Mesenteric fat pad (tissue), 1 donor: Measurements from ENCODE around the gene GALNS. TPM values are rescaled to one million over a fixed set of nuclear protein-coding genes. Genes with fewer than 3 reads are reported as not detected.

Experiments
- DNase-seq: peaks from one replicate; pipeline ENCODE4 v3.0.0-alpha.2; 2020; ENCODE audit warnings: low spot score
- total RNA-seq: library from RNA; stranded (reverse); fragmentation: NEBNext Ultra II Directional; extraction: Animal tissue kit (Norgen Biotek cat#: 25700); gene quantifications from one replicate; pipeline ENCODE4 v1.2.1, GENCODE V29; 2021
- donor health status: DM: yes; HTN: yes; CAD: no.

GALNS gene
- total RNA-seq, 1 donor from 2014 or later = 28.6 TPM

DNA sequence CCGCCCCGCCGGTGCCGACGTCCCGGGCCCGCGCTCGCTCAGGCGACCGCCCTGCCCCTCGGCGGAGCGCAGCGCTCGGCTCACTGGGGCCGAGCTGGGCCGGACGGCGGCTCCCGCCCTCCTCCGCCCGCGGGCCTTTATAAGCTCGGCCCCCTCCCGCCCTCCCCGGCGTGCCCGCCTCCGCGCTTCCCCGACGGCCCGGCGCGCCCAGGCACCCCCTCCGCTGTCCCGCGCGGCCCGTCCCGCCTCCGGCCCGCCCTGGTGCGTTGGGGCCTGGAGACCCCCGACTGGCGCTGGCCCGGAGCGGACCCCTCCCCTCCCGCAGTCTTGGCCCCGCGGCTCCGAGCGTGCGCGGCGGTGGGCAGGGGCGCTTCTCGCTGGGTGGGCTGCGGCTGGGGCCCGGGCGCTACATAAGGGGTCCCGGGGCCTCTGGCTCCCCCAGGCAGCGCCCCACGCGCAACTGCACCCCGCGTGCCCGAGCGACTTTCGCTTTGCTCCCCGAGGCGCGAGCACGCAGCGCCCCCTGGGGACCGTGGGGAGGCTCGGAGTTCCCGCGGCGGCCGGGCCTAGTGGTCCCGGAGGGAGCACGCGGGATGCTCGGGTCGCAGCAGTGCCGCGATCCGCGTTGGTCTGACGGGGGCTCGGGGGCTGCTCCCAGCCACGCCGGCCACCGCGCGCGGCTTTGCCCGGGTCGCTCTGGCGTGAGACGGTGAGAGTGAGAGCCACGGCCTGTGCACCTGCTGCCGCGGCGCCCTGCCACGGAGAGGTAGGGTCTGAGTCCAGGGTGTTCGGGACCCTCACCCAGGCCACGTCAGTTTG is 71.4 kb downstream of the GALNS start, which contains the start of gene PIEZO1:
Gene PIEZO1, minus strand, starts transcription at position 115 of the 819 bp plus-strand sequence. CDS start 256 bp downstream, outside the sequence.
- DNase-seq = no peak

DNA sequence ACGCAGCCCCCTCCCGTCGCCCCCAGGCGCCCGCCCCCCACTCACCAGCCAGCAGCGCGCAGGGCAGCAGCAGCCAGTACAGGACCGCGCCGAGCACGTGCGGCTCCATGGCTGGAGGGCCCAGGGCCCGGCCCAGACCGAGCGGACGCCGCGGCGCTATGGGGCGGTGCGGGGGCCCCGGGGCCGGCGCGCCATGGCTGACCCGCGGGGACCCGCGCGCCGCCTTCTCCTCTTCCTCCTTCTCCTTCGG is 72.0 kb downstream of the GALNS start:
- DNase-seq = no peak

DNA sequence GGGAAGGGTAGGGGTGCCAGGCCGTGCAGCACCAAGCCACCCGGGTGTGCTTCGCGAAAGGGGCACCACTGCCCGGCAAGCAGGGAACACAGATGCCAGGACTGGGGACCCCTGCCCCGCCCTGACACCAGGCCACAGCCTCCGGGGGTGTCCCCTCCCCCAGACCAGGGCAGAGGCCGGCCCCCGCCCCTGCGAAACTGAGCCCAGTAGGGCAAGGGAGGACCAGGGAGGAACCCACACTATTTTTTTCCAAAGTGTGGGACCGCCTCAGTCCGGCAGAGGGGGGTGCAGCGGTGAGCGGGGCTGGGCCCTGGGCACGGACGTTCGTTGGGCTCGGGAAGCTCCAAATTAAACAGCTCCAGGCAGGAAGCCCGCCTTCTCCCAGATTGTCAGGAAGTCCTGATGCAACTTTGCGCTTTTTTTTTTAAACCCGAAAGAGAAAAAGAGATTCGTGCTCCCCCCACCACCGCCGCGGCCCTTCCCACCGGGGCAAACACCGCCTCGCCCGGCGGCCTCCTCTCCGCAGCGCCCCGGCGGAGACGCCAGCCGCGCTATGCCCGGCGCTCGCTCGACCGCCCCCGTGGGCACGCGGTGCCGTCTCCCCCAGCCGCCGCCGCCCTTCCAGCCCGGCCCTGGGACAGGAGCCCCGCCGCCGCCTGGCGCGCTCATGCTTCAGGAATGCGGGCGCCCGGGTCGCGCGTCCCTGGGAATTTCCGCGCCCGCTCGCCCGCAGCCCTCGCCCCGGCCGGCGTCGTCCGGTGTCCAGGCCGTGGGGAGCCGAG is 72.5 kb downstream of the GALNS start:
- DNase-seq = no peak

DNA sequence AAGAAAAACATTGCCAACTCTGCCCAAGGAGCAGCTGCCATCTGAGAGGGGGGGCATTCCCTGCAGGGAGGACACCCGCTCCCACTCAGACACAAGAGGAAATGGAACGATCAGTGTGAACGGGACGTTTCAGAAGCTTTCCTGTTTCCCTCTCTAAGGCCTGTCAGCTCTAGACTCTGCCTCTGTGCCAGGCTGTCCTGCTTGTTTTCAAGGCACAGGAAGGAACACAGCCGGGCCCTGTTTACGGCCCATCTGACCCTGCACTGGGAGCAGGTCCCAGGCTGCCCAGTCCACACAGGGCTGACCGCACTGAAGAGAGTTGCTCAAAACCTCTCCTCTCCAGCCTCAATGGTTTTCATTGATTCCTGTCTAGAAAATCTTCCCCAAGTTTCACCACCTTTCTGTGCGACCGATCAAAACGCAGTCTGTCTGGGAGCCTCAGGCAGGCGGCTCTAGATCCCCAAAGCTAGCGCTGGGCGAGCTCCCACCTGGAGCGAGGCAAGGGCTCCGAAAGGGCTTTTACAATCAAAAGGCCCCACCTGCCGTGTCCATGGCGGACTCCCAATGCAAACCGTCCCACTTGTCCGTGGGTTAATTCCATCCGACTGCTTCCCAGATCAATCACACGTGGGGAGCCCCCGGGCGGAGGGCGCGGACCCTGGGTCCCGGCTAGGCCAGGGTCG is 73.2 kb downstream of the GALNS start:
- DNase-seq = no peak

DNA sequence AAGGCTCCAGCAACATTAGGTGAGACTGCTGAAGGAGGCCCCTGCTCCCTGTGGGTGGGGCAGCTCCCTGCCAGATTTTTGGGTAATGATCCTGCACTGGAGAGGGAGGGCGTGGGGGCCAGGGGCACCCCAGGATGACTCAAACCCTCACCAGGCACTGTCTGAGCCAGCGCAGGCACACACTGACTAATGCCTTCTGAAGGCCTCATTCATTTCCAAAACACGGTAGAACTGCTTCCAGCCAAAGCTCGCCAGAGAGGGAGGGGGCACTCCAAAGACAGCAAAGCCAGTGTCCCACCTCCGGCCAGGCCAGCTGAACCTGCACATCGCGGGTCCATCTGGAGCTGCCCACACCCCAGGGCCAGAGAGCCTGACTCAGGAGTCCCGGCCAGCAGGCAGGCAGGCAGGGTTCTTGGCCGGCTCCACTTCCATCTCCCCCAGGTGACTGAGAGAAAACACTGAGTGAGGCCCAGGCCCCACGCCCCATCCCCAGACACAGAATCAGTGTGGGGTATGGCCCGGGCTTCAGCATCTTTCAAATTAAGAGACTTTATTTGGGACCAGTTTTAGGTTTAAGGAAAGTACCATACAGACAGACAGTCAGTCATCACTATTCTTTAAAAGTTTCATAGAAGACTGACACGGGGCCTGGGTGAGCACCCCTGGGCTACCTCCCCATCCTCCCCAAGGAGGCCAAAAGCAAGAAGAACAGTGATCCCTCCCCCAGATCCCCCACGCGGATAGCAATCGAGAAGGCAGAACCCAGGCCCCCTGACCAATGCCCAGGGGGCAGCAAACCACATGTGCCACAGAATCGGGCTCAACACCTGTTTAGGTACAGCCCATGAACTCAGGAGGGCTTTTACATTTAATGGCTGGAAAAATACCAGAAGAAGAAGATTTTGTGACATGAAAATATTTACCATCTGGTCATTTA is 74.0 kb downstream of the GALNS start:
- DNase-seq = no peak

DNA sequence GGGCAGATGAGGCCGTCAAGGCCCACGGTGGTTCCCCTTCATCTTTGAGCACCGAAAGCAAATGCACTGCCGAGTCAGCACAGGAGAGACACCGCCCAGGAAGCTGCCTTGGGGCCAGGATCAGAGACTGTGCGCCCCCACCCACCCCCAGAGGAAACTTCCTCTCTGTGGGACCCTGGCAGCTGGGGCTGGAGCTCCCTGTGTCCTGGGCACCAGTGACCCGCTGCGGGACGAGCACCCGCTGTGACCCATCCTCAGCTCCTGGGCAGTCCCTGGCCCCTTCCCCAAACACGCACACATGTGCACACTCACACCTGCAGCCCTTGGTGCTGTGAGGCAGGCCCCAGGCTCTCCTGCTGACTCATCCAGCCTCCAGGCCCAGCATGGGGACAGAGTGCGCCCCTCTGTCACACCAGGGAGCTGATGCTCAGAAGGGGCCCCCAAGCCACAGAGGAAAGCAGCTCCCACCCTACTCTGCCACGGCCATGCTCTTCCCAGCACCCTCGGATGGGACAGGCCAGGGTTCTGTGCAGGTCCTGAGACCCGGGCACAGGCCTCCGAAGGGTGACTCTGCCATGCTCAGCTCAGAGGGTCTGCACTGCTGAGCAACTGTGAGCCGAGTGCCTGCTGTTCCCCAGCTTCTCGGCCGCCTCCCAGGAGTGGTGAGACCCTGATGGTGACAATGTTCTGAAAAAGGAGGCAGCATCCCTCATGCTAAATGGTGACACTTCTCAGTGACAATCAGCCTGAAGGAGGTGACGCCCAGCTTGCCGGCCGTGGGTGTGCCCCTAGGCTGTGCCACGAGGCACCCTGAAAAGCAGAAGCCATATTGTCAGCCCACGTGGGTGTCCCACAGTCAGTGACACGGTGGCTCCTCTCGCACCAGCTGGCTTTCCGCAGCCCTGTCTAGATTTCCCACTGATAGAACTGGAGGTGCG is 75.3 kb downstream of the GALNS start:
- DNase-seq = no peak

DNA sequence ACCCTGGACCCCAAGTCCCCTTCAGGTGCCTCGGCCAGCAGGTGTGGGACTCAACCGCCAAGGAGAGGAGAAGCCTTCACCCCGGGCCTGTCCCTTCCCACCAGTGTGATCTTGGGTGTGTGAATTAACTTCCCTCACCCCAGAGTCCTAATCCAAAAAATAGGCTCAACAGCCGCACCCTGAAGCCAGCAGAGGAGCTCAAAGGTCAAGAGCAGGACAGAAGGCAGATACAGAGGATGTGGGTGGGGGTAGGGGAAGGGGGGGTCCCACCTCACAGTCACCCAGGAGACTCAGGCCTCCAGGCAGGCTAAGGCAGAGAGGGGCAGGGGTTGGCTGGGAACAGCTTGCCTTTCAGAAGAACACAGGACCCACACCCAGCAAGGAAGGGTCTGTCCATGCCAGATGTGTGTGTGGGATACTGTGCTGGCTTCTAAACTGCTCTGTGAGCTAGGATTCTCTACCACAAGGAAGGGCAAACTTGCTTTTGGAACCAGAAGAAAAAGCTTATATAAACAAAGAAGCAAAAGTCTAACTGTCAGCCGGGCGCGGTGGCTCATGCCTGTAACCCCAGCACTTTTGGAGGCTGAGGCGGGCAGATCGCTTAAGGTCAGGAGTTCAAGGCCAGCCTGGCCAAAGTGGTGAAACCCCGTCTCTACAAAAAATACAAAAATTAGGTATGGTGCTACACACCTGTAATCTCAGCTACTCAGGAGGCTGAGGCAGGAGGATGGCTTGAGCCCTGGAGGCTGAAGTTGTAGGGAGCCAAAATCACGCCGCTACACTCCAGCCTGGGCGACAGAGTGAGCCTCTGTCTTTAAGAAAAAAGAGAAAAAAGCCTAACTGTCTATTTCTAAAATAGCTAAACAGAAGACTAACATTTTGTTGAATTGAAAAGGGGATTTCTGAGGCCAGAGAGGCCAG is 76.3 kb downstream of the GALNS start:
- no peak for DNase-seq

DNA sequence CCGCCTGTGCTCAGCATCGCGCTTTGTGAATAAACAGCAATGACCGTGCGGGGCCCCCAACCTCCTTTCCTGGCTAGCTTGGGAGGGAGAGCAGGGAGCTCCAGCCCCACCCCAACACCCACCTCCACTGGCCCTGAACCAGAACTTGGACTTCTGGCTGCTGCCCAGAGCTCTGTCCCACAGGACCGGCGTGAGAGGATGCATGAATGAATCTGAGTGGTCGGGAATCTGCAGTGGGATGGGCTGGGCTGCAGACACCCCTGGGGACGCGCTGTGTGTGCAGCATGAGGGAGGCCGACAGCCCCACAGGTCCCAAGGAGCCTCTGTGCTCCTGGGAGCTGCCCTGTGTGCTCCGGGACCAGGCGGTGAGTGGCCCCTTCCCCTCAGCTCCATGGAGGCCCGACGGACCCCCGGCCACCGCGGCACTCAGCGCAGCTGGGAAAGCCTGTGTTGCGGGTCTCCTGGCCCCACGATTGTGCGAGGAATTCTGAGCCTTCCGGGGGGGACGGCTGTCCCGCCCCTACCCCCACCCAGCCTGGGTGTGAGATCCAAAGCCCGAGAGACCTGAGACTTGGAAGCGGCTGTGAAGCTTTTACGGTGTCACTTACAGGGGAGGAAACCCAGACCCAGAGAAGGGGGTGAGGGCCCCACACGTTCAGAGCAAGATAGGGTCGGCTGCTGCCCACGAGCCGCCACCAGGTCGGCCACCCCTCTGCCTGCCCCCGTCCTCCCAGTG is 77.2 kb downstream of the GALNS start:
- DNase-seq = no peak

DNA sequence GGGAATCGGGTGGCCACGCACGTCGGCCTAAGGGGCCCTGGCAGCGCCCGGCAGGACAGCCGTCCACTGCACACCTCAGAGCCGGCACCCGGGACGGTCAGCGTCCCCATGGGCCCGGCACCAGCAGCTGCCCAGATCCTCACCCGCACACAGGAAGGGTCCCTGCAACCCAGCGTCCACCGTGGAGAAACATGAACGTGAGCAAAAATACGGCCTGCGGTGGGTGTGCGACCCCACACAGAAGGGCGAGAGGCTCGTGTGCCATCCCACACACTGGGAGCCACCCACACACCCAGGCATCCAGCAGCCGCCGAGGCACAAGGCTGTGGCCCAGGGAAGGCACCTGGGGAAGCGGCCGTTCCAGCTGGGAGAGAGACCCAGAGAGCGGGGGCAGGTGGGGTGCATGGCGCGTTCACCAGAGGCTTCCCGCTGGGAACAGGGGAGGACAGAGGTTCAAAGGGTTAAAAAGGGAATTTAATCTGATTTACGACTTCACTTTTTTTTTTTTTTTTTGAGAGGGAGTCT is 78.1 kb downstream of the GALNS start:
- DNase-seq = no peak

DNA sequence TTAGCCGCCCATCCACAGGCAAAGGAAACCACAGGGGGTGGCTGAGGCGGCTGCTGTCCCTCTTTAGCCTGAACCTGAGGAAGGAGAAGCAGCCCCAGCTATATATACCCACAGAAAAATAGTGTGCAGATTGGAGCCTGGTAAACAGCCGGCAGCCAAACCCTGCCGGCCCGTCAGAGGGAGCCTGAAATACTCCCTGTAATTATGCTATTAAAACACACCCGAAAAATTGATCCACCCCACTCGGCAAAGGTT is 78.5 kb downstream of the GALNS start:
- DNase-seq = no peak

DNA sequence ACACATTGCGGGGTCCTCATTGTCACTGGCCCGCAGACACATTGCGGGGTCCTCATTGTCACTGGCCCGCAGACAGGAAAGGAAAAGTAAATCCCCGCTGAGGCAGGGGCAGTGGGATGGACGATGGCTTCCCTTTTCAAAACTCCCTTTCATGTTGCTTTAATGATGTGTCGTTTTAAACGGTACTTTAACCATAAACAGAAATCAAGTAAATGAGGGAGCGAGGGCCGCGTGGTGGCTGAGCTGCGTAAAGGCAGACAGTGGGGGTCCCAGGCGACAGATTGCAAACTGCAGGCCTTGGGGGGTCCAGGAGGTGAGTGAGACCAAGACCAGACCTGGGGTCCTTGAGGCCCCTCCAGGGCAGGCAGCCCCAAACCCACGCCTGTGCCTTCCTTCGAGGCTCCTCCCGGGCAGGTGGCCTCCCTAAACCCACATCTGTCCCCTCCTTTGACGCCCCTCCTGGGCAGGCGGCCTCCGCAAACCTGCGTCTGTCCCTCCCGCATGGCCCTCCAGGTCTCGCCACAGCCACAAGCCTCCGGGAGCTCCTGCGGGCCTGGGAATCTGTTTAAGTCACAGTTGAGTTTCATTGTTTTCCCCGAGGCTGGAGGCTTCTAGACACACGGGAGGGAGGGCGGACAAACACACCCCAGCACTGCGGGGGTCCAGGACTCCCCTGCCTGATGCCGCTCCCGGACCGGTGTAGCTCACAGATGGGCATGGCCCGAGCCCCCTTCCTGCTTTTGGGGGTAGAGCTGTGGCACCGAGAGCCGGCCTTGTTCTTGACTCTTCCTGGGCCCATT is 79.1 kb downstream of the GALNS start:
- DNase-seq = no peak

DNA sequence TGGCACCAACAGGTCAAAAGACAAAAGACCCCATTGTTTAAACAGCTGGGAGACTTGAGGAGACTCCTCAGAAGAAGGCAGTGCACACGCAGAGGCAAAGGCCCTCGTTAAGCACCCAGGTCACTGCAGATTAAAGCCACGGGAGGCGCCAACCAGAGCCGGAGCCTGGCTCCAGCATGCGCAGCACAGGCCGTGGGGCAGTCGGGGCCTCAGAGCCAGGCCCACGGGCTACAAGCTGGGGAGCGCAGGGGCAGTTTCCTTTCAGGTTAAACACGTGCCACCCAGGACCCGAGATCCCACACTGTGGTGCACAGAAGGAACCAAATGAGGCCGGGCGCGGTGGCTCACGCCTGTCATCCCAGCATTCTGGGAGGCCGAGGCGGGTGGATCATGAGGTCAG is 80.9 kb downstream of the GALNS start:
- DNase-seq = no peak

DNA sequence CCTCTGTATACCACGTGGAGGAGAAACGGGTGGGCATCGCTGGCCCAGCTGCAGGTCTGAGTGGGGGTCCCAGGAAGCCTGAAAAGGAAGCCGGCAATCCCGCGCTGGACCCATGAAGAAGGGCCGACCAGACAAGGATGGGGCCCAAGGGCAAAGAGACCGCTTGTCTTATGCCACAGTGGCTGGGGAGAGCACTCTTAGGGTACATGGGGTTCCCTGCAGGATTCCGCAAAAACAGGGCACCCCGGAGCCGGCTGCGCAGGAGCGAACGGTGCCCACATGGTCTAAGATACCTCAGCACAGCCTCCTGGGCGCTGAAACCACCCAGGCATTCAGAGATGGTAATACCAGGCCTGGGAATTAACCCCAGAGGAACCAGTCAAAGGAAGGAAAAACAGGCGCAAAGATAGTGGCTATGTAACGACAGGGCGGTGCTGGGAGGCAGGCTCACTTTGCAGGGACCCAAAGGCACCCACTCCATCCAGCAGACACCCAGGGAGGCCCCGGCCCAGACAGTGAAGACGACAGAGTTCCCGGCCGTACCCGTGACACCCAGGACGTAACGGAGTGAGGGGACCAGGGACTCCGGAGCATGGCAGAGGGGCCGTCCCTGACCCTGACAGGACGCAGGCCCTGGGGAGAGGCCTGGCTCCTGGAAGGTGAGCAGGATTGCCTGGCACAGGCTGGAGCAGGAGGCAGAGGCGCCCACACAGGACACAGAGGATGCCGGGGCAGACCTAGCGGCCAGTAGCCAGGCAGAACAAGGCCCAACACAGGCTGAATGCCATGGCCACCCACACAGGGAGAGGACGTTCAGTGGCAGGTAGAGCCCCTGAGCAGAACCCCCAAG is 82.0 kb downstream of the GALNS start:
- no peak for DNase-seq

DNA sequence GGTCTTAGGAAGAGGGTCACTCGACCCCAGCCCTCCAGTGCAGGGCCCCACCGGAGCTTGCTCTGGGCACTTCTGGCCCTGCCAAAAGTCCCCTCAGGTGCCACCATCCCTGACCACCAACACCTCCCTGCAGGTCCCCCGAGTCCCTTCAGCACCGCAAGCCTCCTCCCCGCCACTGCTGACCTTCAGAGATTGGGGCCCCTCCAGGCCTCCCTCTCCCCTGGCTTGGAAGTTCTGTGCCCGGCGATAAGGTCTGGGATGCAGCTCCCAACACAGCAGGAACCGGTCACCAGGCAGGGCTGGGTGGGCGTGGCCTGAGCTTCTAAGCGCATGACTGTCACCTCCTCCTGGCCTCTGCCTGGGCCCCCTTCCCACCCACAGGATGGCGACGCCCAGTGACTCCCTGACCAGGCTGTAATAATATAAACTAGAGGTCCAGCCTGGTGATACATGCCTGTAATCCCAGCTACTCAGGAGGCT is 82.9 kb downstream of the GALNS start:
- no peak for DNase-seq

DNA sequence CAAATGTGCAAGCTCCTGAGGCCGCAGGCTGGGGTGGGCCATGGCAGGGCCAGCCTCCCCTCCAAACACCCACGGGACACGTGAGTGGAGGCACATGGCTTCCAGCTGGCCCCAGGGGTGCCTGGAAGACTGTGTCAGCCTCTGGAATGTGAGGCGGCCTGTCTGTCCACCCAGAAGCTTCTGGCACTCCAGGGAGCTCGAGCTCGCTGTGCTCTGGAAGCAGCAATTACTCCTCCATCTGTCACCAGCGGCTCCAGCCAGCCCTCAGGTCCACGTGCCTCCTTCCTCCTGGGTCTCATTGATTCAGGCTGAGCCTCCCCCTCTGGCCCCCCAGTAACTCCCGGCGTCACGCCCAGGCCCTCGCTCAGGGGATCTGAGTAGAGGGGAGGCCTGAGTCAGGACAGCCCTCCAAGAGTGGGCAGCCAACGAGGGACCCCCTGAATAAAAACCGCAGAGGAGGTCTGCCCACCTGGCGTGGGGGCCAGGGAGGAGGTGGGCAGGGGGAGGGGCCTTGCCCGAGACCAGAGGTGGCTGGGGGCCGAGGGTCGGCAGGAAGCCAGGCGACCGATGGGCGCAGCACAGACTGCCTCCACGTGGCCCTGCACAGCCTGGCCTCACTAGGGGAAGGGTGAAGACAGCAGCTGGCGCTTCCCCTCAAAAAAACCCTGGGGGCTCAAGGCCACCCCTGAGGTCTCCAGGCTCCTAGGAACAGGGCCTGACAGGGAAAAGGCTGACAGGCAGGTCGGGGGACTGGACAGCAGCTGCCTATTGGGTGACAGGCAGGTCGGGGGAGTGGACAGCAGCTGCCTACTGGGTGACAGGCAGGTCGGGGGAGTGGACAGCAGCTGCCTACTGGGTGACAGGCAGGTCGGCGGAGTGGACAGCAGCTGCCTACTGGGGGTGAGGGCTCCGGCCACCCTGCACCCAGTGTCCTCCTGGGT is 83.6 kb downstream of the GALNS start:
- no peak for DNase-seq
